NCI-H446 (cell line): Measurements from ENCODE around the gene ASCL1.

Source experiments
- DNase-seq, 2 experiments: peaks; one replicate each; lab custom pipeline; 2025; lab: John Stamatoyannopoulos, UW

ASCL1 gene

DNA sequence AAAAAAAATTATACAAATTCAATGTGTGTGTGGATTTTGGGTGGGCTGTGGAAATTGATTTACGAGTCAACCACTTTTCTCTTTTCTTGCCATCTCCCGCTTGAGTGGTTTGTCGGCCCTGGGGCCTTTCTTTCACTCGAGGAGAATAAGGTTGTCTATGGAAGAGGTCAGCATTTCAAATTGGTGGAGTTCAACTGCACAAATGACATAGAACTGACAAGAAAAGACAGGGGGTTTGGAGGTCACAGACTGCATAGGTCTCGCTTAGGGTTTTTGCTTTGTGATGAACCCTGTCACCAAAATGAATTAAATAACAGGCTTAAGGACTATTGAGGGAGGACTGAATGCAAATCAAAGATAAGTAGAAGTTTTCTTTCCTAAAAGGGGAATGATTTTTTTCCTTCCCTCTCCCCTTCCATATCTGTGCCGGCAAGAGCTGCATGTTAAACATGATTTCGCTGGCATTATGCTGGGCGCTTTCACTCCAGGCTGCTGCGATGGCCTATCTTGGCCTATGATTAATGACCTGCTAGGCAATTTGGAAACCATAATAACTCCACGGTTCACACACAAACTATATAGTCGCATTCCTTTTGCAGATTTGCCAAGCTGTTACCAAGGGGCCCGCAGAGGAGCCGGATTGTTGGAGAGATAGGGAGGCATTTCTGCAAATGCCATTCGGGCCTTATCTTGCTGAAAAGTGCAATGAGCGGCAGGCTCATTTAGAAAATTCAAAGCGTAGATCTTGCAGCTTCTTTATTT lies 20.7 kb downstream of the ASCL1 start:
- no peak for DNase-seq

DNA sequence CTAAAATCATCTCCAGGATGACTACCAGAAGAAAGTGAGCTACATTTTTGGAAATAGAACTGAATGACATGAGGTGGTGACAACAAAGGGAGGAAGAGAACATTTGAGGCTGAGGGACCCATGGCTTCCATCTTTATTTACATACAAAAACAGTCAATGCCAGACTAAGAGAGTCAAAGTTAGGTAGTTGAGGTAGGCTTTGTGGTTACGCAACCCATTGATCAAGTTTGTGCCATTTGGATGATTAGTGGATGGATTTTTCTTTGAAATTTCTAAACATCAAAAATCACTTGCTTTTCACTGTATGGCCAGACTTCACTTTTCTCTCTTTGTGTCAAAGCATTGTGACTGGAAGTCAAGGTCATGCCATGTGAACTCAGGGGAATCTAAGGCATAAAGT lies 22.9 kb downstream of the ASCL1 start:
- DNase-seq = no peak

- DNase-seq = no peak
These were observed 32.9 kb downstream of the ASCL1 start for GRCh38 chr12:102990419-102990818.

GRCh38 chr12:102992297-102992696 lies 34.8 kb downstream of the ASCL1 start:
- no peak for DNase-seq

- no peak for DNase-seq
These were observed 35.2 kb downstream of the ASCL1 start for GRCh38 chr12:102992720-102993119.

DNA sequence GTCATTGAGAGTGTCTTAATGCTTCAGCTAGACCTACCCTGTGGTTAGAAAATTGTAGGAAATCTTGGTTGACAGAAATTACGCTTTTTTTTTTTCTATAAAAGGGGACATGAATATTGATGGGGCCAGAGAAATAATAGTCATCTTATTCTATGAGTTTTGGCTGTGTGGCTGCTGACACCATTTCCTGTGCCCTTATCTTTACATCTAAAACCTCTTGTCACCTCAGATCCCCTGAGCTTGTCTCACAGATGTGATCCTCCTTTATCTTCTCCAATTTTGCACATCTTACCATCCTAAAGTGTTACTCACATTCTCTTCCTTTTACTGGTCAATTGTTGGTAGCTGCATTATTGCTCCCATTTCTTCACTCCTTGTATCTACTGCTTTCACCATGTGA lies 36.1 kb downstream of the ASCL1 start:
- DNase-seq = no peak

GRCh38 chr12:102995372-102995771 lies 37.9 kb downstream of the ASCL1 start:
- DNase-seq = no peak
